Measurements from ENCODE around the gene WDR19. TPM values are rescaled to one million over a fixed set of nuclear protein-coding genes. Genes with fewer than 3 reads are reported as not detected.
"Not testable (repeated sequence)": the region's sequence is repeated elsewhere in the genome, so short reads cannot be mapped to it uniquely, and the experiment has no call there.

Gene WDR19
- total RNA-seq (10 to 100 TPM; 44.5 to 58.1 TPM), polyA plus RNA-seq (ENCODE audit: insufficient read length in 2 of 2) (10 to 100 TPM; 58.0 to 61.2 TPM)
- long read RNA-seq, donor 1, partial matches to known transcripts: 0 of 4 reads
- long read RNA-seq, donor 1, other reads (novel, unspliced or antisense): 0 of 4 reads
- long read RNA-seq, donor 2, partial matches to known transcripts: 0 of 2 reads
- long read RNA-seq, donor 2, other reads (novel, unspliced or antisense): 0 of 2 reads
- long read RNA-seq, donor 3, full-length matches to known transcripts: 1 of 1 reads
- long read RNA-seq, donor 3, partial matches to known transcripts: 0 of 1 reads
- long read RNA-seq, donor 3, other reads (novel, unspliced or antisense): 0 of 1 reads
- long read RNA-seq, donor 4, transcript WDR19-217 (4 exons, 708 nt): major isoform, 6 of 8 reads
- long read RNA-seq, donor 4, partial matches to known transcripts: 0 of 8 reads
- long read RNA-seq, donor 4, other reads (novel, unspliced or antisense): 0 of 8 reads

DNA sequence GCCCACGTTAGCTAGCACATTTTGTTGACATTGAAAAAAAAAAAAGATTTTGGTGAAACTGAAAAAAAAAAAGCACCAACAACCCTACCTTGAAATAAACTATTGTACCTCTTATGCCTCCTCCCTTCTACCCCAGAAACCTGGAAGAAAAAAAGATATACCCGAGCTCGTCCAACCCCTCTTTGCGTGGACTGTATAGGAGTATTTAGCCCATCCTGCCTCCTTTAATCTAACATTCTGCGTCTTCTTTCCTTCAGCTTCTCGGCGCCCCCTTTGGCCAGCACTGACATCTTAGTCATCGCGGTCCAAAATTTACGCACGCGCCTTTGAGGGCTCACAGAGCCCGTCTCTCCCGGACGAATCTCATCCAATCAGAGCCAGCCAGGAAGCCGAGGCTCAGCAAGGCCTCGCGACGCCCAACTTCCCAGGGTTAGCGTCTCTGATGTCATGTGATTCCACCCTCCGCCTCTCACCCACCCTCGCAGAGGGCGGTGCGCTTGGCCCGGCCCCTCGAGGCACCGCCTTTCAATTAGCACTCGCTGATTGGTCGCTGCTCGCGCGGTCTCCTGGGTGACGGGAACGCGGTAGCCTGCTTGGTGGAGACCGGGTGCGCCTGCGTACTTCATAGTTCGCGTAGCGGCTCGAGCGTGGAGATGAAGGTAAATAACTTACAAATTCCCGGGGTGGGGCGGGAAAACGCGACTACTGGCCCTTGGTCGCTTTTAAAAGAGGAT is at the start of gene WDR19:
WDR19 (plus strand) TSS at position 625 of the 734 bp plus-strand sequence; CDS start at position 654, 29 bp downstream.
- Histone ChIP-seq H3K4me1 (ENCODE audit: control insufficient read depth, insufficient read depth, low read length) (peaks cover 4% of the 10 kb centered on the region), H3K27me3 (ENCODE audit: control insufficient read depth, insufficient read depth, low read length) (no peaks in the 10 kb centered on the region), H3K9me3 (ENCODE audit: control insufficient read depth, insufficient read depth, low read length) (no peaks in the 10 kb centered on the region), H3K36me3 (ENCODE audit: control insufficient read depth, insufficient read depth, low read length) (peaks cover 2% of the 10 kb centered on the region), H3K27ac (ENCODE audit: low read depth, low read length) (peak within 1 kb of the TSS; percentile 82), H3K4me3 (ENCODE audit: low read depth, low read length) (peak within 1 kb of the TSS; percentile 85)
- WGBS (ENCODE audit: insufficient coverage): 0% methylated on average over 44 of the region's 48 CpGs
- DNase-seq (ENCODE audit: low read depth in 4 of 6, low spot score in 6 of 6): peak; percentile 95 to 100 (median 98)

DNA sequence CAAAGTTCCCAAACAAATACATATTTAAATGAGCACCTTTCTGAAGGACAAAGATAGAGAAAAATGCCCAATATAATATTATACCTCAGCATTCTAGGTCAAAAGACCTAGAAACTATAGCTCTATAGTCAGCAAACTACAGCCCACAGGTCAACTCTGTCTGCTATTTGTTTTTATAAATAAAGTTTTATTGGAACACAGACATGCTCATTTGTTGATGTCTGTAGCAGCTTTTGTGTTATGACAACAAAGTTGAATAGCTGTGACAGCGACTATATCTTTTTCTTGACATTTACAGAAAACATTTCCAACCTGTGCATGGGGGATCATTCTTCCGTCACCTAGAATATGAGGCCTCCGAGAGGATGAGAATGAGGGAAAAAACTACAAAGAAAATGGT is 48.7 kb upstream of the WDR19 start:
- Histone ChIP-seq H3K27me3 (ENCODE audit: control insufficient read depth, insufficient read depth, low read length) (no peaks in the 10 kb centered on the region), H3K27ac (ENCODE audit: low read depth, low read length) (no peak overlapping the region), H3K4me1 (ENCODE audit: control insufficient read depth, insufficient read depth, low read length) (peaks cover 8% of the 10 kb centered on the region), H3K36me3 (ENCODE audit: control insufficient read depth, insufficient read depth, low read length) (no peaks in the 10 kb centered on the region), H3K9me3 (ENCODE audit: control insufficient read depth, insufficient read depth, low read length) (no peaks in the 10 kb centered on the region), H3K4me3 (ENCODE audit: low read depth, low read length) (no peak overlapping the region)
- no CpG with 5 or more reads among the region's 3 CpGs for WGBS (ENCODE audit: insufficient coverage)
- DNase-seq (ENCODE audit: low read depth in 4 of 6, low spot score in 6 of 6): no peak

DNA sequence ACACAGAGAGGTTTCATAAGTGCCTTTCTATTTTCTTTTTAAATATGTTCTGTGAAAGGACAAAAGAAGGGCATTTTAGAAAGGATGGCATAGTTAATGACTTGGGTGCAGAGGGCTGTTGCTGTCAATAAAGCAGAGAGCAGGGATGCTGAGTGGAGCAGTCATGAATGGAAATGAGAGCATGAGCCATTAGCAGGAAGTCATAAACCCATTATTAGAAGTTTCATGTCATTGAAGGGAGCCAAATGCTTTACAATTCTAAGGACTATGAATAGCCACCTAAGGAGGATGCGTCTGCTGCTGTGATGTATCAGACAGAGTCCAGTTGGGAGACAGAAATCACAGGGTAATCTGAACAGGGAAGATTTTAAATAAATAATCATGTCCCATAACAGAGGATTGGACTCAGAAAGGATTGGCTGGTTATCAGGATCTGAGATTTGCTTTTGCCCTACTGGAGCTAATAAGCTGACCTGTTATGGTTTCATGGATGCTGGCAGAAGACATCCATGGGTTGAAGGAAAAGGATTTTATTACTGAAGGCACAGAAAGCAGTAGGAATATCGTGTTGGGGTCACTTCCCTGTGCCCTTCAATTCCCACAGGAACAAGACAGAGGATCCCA is 47.5 kb upstream of the WDR19 start:
- DNase-seq (ENCODE audit: low read depth in 4 of 6, low spot score in 6 of 6): peak in 3 of 6 donors; percentile 9 to 75 (median 35)
- Histone ChIP-seq H3K36me3 (ENCODE audit: control insufficient read depth, insufficient read depth, low read length) (no peaks in the 10 kb centered on the region), H3K9me3 (ENCODE audit: control insufficient read depth, insufficient read depth, low read length) (no peaks in the 10 kb centered on the region), H3K27me3 (ENCODE audit: control insufficient read depth, insufficient read depth, low read length) (no peaks in the 10 kb centered on the region), H3K4me1 (ENCODE audit: control insufficient read depth, insufficient read depth, low read length) (peaks cover 8% of the 10 kb centered on the region), H3K4me3 (ENCODE audit: low read depth, low read length) (no peak overlapping the region), H3K27ac (ENCODE audit: low read depth, low read length) (peak overlapping the region; percentile 40)
- 27% methylated on average over 2 of the region's 2 CpGs for WGBS (ENCODE audit: insufficient coverage)

DNA sequence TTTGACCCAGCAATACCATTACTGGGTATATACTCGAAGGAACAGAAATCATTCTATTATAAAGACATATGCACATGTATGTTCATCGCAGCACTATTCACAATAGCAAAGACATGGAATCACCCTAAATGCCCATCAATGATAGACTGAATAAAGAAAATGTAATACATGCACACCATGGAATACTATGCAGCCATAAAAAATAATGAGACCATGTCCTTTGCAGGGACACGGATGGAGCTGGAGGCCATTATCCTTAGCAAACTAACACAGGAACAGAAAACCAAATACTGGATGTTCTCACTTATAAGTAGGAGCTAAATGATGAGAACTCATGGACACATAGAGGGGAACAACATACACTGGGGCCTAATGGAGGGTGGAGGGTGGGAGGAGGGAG is 44.1 kb upstream of the WDR19 start:
- not testable (repeated sequence) for H3K27ac ChIP-seq (ENCODE audit: low read depth, low read length); H3K4me3 ChIP-seq (ENCODE audit: low read depth, low read length); DNase-seq (ENCODE audit: low read depth in 4 of 6, low spot score in 6 of 6); H3K4me1 ChIP-seq (ENCODE audit: control insufficient read depth, insufficient read depth, low read length); H3K27me3 ChIP-seq (ENCODE audit: control insufficient read depth, insufficient read depth, low read length); H3K36me3 ChIP-seq (ENCODE audit: control insufficient read depth, insufficient read depth, low read length); H3K9me3 ChIP-seq (ENCODE audit: control insufficient read depth, insufficient read depth, low read length)
- WGBS (ENCODE audit: insufficient coverage): no CpG with 5 or more reads among the region's 3 CpGs

DNA sequence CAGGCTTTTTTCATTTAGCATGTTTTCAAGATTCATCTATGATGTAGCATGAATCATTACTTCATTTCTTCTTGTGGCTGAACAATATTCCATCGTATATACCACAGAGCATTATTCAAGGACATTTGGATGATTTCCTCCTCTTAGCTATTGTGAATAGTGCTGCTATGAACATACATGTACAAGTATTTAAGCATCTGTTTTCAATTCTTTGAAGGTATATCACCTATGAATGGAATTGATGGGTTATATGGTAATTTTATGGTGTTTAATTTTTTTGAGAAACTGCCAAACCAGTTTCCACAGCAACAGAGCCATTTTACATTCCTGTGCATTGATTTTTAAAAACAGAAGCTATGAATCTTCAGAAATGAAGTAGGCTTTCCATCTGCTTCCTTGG is 36.1 kb upstream of the WDR19 start:
- no peak overlapping the region for H3K4me3 ChIP-seq (ENCODE audit: low read depth, low read length)

DNA sequence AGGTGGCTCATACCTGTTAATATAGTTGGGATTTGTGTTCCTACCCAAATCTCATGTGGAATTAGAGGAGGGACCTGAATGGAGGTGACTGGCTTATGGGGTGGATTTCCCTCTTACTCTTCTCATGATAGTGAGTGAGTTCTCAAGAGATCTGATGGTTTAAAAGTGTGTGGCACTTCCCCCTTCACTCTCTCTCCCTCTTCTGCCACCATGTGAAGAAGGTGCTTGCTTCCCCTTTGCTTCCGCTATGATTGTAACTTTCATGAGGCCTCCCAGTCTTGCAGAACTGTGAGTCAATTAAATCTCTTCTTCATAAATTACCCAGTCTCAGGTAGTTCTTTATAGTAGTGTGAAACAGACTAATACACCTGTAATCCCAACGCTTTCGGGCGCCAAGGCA is 28.3 kb upstream of the WDR19 start:
- no peaks in the 10 kb centered on the region for H3K27me3 ChIP-seq (ENCODE audit: control insufficient read depth, insufficient read depth, low read length)
- H3K9me3 ChIP-seq (ENCODE audit: control insufficient read depth, insufficient read depth, low read length): no peaks in the 10 kb centered on the region
- no peak overlapping the region for H3K27ac ChIP-seq (ENCODE audit: low read depth, low read length)
- no peaks in the 10 kb centered on the region for H3K36me3 ChIP-seq (ENCODE audit: control insufficient read depth, insufficient read depth, low read length)
- H3K4me1 ChIP-seq (ENCODE audit: control insufficient read depth, insufficient read depth, low read length): no peaks in the 10 kb centered on the region
- no peak overlapping the region for H3K4me3 ChIP-seq (ENCODE audit: low read depth, low read length)
- DNase-seq (ENCODE audit: low read depth in 4 of 6, low spot score in 6 of 6): no peak
- WGBS (ENCODE audit: insufficient coverage): no CpG with 5 or more reads among the region's 4 CpGs

More for the DNA sequence above, 36.1 kb upstream of the WDR19 start:
- Histone ChIP-seq H3K9me3 (ENCODE audit: control insufficient read depth, insufficient read depth, low read length) (no peaks in the 10 kb centered on the region), H3K27me3 (ENCODE audit: control insufficient read depth, insufficient read depth, low read length) (no peaks in the 10 kb centered on the region), H3K36me3 (ENCODE audit: control insufficient read depth, insufficient read depth, low read length) (no peaks in the 10 kb centered on the region), H3K27ac (ENCODE audit: low read depth, low read length) (no peak overlapping the region), H3K4me1 (ENCODE audit: control insufficient read depth, insufficient read depth, low read length) (no peaks in the 10 kb centered on the region)
- DNase-seq (ENCODE audit: low read depth in 4 of 6, low spot score in 6 of 6): peak in 1 of 6 donors; percentile 49
- no CpG with 5 or more reads among the region's 1 CpG for WGBS (ENCODE audit: insufficient coverage)

DNA sequence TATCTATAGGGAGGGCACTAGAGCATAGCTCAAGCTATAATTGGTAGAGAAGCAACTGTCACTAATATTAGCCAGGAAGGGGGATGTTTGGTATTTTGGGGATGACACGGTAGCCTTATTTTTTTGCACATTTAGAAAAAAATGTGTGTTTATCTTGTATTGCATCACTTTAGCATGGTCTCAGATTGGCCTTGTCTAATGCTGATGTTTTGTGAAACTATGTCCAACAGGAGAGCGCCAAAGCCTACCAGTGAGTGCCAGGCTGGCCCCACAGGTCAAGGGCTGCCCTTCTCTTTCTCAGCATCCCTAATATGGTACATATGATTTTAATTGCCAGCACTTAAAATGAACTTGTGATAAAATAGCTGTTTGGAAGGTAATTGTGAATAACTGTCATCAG is 24.8 kb upstream of the WDR19 start:
- Histone ChIP-seq H3K9me3 (ENCODE audit: control insufficient read depth, insufficient read depth, low read length) (no peaks in the 10 kb centered on the region), H3K27ac (ENCODE audit: low read depth, low read length) (no peak overlapping the region), H3K36me3 (ENCODE audit: control insufficient read depth, insufficient read depth, low read length) (no peaks in the 10 kb centered on the region), H3K27me3 (ENCODE audit: control insufficient read depth, insufficient read depth, low read length) (no peaks in the 10 kb centered on the region), H3K4me1 (ENCODE audit: control insufficient read depth, insufficient read depth, low read length) (no peaks in the 10 kb centered on the region), H3K4me3 (ENCODE audit: low read depth, low read length) (no peak overlapping the region)
- DNase-seq (ENCODE audit: low read depth in 4 of 6, low spot score in 6 of 6): no peak
- 92% methylated on average over 1 of the region's 2 CpGs for WGBS (ENCODE audit: insufficient coverage)

DNA sequence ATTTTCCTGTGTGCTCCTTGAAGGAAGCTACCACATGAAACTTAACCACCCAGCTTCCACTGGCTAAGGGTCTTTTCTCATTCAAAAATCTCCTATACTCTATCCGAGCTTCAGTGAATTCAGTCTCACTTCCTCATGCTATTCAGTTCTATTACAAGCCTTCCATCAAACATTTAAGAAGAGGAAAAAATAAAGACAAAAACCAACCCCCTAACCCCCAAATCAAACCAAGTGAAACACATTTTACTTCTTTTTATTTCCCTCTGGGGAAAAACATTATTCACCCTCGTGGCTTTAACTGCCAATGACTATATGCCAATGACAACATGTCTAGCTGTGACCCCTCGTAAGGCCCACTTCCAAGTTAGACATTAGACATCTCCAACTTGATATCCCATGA is 16.2 kb upstream of the WDR19 start:
- no peaks in the 10 kb centered on the region for H3K27me3 ChIP-seq (ENCODE audit: control insufficient read depth, insufficient read depth, low read length)
- H3K4me3 ChIP-seq (ENCODE audit: low read depth, low read length): no peak overlapping the region
- H3K4me1 ChIP-seq (ENCODE audit: control insufficient read depth, insufficient read depth, low read length): no peaks in the 10 kb centered on the region
- WGBS (ENCODE audit: insufficient coverage): 66% methylated on average over 3 of the region's 3 CpGs
- no peak for DNase-seq (ENCODE audit: low read depth in 4 of 6, low spot score in 6 of 6)
- no peak overlapping the region for H3K27ac ChIP-seq (ENCODE audit: low read depth, low read length)
- no peaks in the 10 kb centered on the region for H3K36me3 ChIP-seq (ENCODE audit: control insufficient read depth, insufficient read depth, low read length)
- H3K9me3 ChIP-seq (ENCODE audit: control insufficient read depth, insufficient read depth, low read length): no peaks in the 10 kb centered on the region

DNA sequence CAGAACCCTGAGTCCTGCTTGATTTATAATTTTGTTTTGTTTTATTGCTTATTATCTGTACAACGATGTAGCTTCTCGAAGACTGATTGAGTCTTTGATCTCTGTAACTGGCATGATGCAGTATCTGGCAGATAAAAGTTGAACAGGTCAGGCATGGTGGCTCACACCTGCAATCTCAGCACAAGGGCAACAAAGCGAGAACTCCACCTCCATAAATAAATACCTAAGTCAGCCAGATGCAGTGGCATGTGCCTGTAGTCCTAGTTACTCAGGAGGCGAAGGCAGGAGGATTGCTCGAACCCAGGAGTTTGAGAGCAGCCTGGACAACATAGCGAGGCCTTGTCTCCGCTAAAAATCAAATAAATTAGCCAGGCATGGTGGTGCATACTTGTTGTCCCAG is 15.7 kb upstream of the WDR19 start:
- Histone ChIP-seq H3K27me3 (ENCODE audit: control insufficient read depth, insufficient read depth, low read length) (no peaks in the 10 kb centered on the region), H3K27ac (ENCODE audit: low read depth, low read length) (no peak overlapping the region), H3K9me3 (ENCODE audit: control insufficient read depth, insufficient read depth, low read length) (no peaks in the 10 kb centered on the region), H3K36me3 (ENCODE audit: control insufficient read depth, insufficient read depth, low read length) (no peaks in the 10 kb centered on the region), H3K4me1 (ENCODE audit: control insufficient read depth, insufficient read depth, low read length) (no peaks in the 10 kb centered on the region), H3K4me3 (ENCODE audit: low read depth, low read length) (no peak overlapping the region)
- 84% methylated on average over 5 of the region's 7 CpGs for WGBS (ENCODE audit: insufficient coverage)
- DNase-seq (ENCODE audit: low read depth in 4 of 6, low spot score in 6 of 6): no peak
